Liver (tissue), 3 donors: ENCODE results near the gene PPP1R1A.

Experiments used
- CTCF ChIP-seq: fragments of 150-350 bp; IDR thresholded peaks from 2 replicates; pipeline ENCODE4 v1.5.1; 2017; ENCODE audit warnings: improper control_type of control experiment, low read depth, low read length; ENCODE audit not compliant: missing input control
- GABPA ChIP-seq, 2 donors: IDR thresholded peaks in 1 of 2; conservative IDR thresholded peaks in 1 of 2; 2 replicates each; pipeline ENCODE4 v1.6.1; 2016; ENCODE audit warnings: antibody characterized with exemption in 2 of 2, mild to moderate bottlenecking in 1 of 2, moderate library complexity in 1 of 2
- JUND ChIP-seq, 2 donors: IDR thresholded peaks; 2 replicates each; pipeline ENCODE4 v1.6.1; 2016; ENCODE audit warnings: antibody characterized with exemption in 2 of 2
- RAD21 ChIP-seq, 2 donors: IDR thresholded peaks; 2 replicates each; pipeline ENCODE4 v1.6.1; 2016; ENCODE audit warnings: antibody characterized with exemption in 2 of 2, mild to moderate bottlenecking in 2 of 2
- RXRA ChIP-seq, 2 donors: IDR thresholded peaks; 2 replicates each; pipeline ENCODE4 v1.6.1; 2017 to 2018; ENCODE audit warnings: antibody characterized with exemption in 2 of 2, mild to moderate bottlenecking in 1 of 2
- SP1 ChIP-seq: IDR thresholded peaks from 2 replicates; pipeline ENCODE4 v1.6.1; 2018; ENCODE audit warnings: antibody characterized with exemption, mild to moderate bottlenecking
- TAF1 ChIP-seq: conservative IDR thresholded peaks from 2 replicates; pipeline ENCODE4 v1.6.1; 2016; ENCODE audit warnings: antibody characterized with exemption, mild to moderate bottlenecking
- YY1 ChIP-seq: IDR thresholded peaks from 2 replicates; pipeline ENCODE4 v1.6.1; 2016; ENCODE audit warnings: antibody characterized with exemption, mild to moderate bottlenecking
- ZBTB33 ChIP-seq: IDR thresholded peaks from 2 replicates; pipeline ENCODE4 v1.6.1; 2016; ENCODE audit warnings: antibody characterized with exemption
- TF ChIP-seq, protein P1 (sequence below): IDR thresholded peaks from 2 replicates; pipeline ENCODE4 v1.6.1; 2016; ENCODE audit warnings: antibody characterized with exemption
- TF ChIP-seq, protein P2 (sequence below): IDR thresholded peaks from 2 replicates; pipeline ENCODE4 v1.6.1; 2016; ENCODE audit warnings: antibody characterized with exemption, mild to moderate bottlenecking
- donor health status: healthy.
- donor health status: healthy.

- TF ChIP-seq GABPA (IDR thresholded peaks at IDR 0.05 in 1 of 2, conservative IDR thresholded peaks at IDR 0.05 in 1 of 2) (no peak), CTCF (no peak), ZBTB33 (no peak), TAF1 (no peak), YY1 (no peak), SP1 (no peak), JUND (IDR thresholded peaks at IDR 0.05) (no peak), RAD21 (IDR thresholded peaks at IDR 0.05) (no peak), RXRA (IDR thresholded peaks at IDR 0.05) (no peak)
- TF ChIP-seq, protein P1, sequence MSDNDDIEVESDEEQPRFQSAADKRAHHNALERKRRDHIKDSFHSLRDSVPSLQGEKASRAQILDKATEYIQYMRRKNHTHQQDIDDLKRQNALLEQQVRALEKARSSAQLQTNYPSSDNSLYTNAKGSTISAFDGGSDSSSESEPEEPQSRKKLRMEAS, result no peak
- TF ChIP-seq, protein P2, sequence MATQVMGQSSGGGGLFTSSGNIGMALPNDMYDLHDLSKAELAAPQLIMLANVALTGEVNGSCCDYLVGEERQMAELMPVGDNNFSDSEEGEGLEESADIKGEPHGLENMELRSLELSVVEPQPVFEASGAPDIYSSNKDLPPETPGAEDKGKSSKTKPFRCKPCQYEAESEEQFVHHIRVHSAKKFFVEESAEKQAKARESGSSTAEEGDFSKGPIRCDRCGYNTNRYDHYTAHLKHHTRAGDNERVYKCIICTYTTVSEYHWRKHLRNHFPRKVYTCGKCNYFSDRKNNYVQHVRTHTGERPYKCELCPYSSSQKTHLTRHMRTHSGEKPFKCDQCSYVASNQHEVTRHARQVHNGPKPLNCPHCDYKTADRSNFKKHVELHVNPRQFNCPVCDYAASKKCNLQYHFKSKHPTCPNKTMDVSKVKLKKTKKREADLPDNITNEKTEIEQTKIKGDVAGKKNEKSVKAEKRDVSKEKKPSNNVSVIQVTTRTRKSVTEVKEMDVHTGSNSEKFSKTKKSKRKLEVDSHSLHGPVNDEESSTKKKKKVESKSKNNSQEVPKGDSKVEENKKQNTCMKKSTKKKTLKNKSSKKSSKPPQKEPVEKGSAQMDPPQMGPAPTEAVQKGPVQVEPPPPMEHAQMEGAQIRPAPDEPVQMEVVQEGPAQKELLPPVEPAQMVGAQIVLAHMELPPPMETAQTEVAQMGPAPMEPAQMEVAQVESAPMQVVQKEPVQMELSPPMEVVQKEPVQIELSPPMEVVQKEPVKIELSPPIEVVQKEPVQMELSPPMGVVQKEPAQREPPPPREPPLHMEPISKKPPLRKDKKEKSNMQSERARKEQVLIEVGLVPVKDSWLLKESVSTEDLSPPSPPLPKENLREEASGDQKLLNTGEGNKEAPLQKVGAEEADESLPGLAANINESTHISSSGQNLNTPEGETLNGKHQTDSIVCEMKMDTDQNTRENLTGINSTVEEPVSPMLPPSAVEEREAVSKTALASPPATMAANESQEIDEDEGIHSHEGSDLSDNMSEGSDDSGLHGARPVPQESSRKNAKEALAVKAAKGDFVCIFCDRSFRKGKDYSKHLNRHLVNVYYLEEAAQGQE, result no peak
These were observed 32.7 kb downstream of the PPP1R1A start for GRCh38 chr12:54555670-54556257.
